CD1c-positive myeloid dendritic cell (primary cell): ENCODE measurements around the gene GSDMA.
A peak's percentile ranks its signal among the peaks of the same experiment; 100 is the strongest.

Experiments used
- DNase-seq: peaks from one replicate; pipeline ENCODE4 v3.0.0-alpha.2; 2016; ENCODE audit errors: extremely low spot score

GSDMA gene

GRCh38 chr17:39962642-39963220 is at the start of gene GSDMA:
Gene GSDMA, plus strand, starts transcription at chr17:39963004. Its CDS starts 2,684 bp downstream, at chr17:39965688.
- DNase-seq: no peak

GRCh38 chr17:39913989-39914388 is 48.8 kb upstream of the GSDMA start:
- DNase-seq: no peak

GRCh38 chr17:39915559-39915958 is 47.2 kb upstream of the GSDMA start:
- no peak for DNase-seq

GRCh38 chr17:39916918-39917317 is 45.9 kb upstream of the GSDMA start:
- DNase-seq: no peak

GRCh38 chr17:39919087-39919683 is 43.6 kb upstream of the GSDMA start:
- DNase-seq: no peak

- DNase-seq: no peak
Observed at GRCh38 chr17:39920218-39921210, 42.3 kb upstream of the GSDMA start.

- DNase-seq: peak; percentile 8
Observed at GRCh38 chr17:39921323-39921722, 41.5 kb upstream of the GSDMA start.

GRCh38 chr17:39922006-39922405 is 40.8 kb upstream of the GSDMA start:
- no peak for DNase-seq

- DNase-seq: no peak
Observed at GRCh38 chr17:39923230-39923629, 39.6 kb upstream of the GSDMA start.

- no peak for DNase-seq
Observed at GRCh38 chr17:39923836-39924690, 38.7 kb upstream of the GSDMA start.

GRCh38 chr17:39924691-39925055 is 38.1 kb upstream of the GSDMA start:
- DNase-seq: no peak

GRCh38 chr17:39925282-39926134 is 37.3 kb upstream of the GSDMA start:
- no peak for DNase-seq

GRCh38 chr17:39926135-39926587 is 36.6 kb upstream of the GSDMA start:
- DNase-seq: peak; percentile 9

- peak; percentile 27 for DNase-seq
Observed at GRCh38 chr17:39926588-39927100, 36.2 kb upstream of the GSDMA start.

GRCh38 chr17:39927101-39927928 is 35.5 kb upstream of the GSDMA start, which contains the start of the genes LRRC3C and ORMDL3:
Gene LRRC3C, plus strand, starts transcription at chr17:39927732. Its CDS starts 13,792 bp downstream, at chr17:39941524.
Gene ORMDL3, minus strand, starts transcription at chr17:39927601. Its CDS starts 3,398 bp downstream, at chr17:39924203.
- DNase-seq: peak; percentile 96

- DNase-seq: peak; percentile 33
Observed at GRCh38 chr17:39927929-39928857, 34.6 kb upstream of the GSDMA start.

- DNase-seq: peak; percentile 76
Observed at GRCh38 chr17:39928858-39929645, 33.8 kb upstream of the GSDMA start.
